SK-N-SH treated with all-trans-retinoic acid at 6 μM for 48 hours (cell line): Measurements from ENCODE around the gene SLC2A6.

Experiments used
- ATAC-seq: fragments of 200-7000 bp; cut with Tn5 transposase; 3 replicates; pipeline ENCODE4 v1.9.1; 2020; ENCODE audit warnings: mild to moderate bottlenecking, moderate library complexity
- CSDC2 ChIP-seq: fragments of 250-450 bp; sonication (Bioruptor Pico); IDR thresholded peaks from 2 replicates; pipeline ENCODE4 v1.5.0; 2020; ENCODE audit warnings: mild to moderate bottlenecking, moderate library complexity
- OSR1 ChIP-seq: fragments of 250-450 bp; sonication (Bioruptor Pico); IDR thresholded peaks from 2 replicates; pipeline ENCODE4 v1.8.0; 2022; ENCODE audit warnings: moderate library complexity, mild to moderate bottlenecking, inconsistent platforms
- SNAI2 ChIP-seq: fragments of 250-450 bp; sonication (Bioruptor Pico); IDR thresholded peaks from 2 replicates; pipeline ENCODE4 v1.5.0; 2020; ENCODE audit warnings: mild to moderate bottlenecking, moderate library complexity
- TCF4 ChIP-seq: fragments of 250-450 bp; sonication (Bioruptor Pico); IDR thresholded peaks from 2 replicates; pipeline ENCODE4 v1.8.0; 2021; ENCODE audit warnings: mild to moderate bottlenecking, moderate library complexity, borderline replicate concordance
- ZC3H10 ChIP-seq: fragments of 250-450 bp; sonication (Bioruptor Pico); IDR thresholded peaks from 2 replicates; pipeline ENCODE4 v1.5.1; 2021; ENCODE audit warnings: mild to moderate bottlenecking, moderate library complexity
- ZFP3 ChIP-seq: fragments of 250-450 bp; sonication (Bioruptor Pico); IDR thresholded peaks from 2 replicates; pipeline ENCODE4 v1.5.0; 2020; ENCODE audit warnings: mild to moderate bottlenecking, moderate library complexity
- ZNF565 ChIP-seq: fragments of 450-650 bp; formaldehyde crosslinking; conservative IDR thresholded peaks from 2 replicates; pipeline ENCODE4 v1.5.0; 2020; ENCODE audit warnings: low read depth, mild to moderate bottlenecking, moderate library complexity
- ZNF8 ChIP-seq: fragments of 450-650 bp; formaldehyde crosslinking; IDR thresholded peaks from 2 replicates; pipeline ENCODE4 v1.5.0; 2020; ENCODE audit warnings: mild to moderate bottlenecking, moderate library complexity
- TF ChIP-seq, protein P1 (sequence below): fragments of 250-450 bp; sonication (Bioruptor Pico); IDR thresholded peaks from 2 replicates; pipeline ENCODE4 v1.5.1; 2020; ENCODE audit warnings: low read depth, mild to moderate bottlenecking, moderate library complexity
- TF ChIP-seq, protein P2 (sequence below): fragments of 250-450 bp; sonication (Bioruptor Pico); IDR thresholded peaks from 2 replicates; pipeline ENCODE4 v1.5.0; 2020; ENCODE audit warnings: mild to moderate bottlenecking, moderate library complexity
- TF ChIP-seq, protein P3 (sequence below): fragments of 250-450 bp; sonication (Bioruptor Pico); IDR thresholded peaks from 2 replicates; pipeline ENCODE4 v1.8.0; 2021; ENCODE audit warnings: low read depth, mild to moderate bottlenecking, moderate library complexity, borderline replicate concordance
- TF ChIP-seq, protein P4 (sequence below): fragments of 250-450 bp; sonication (Bioruptor Pico); IDR thresholded peaks from 2 replicates; pipeline ENCODE4 v1.8.0; 2020; ENCODE audit warnings: mild to moderate bottlenecking, moderate library complexity, borderline replicate concordance
- TF ChIP-seq, protein P5 (sequence below): fragments of 250-450 bp; sonication (Bioruptor Pico); IDR thresholded peaks from 2 replicates; pipeline ENCODE4 v1.5.1; 2021; ENCODE audit warnings: mild to moderate bottlenecking, moderate library complexity

The SLC2A6 gene

DNA sequence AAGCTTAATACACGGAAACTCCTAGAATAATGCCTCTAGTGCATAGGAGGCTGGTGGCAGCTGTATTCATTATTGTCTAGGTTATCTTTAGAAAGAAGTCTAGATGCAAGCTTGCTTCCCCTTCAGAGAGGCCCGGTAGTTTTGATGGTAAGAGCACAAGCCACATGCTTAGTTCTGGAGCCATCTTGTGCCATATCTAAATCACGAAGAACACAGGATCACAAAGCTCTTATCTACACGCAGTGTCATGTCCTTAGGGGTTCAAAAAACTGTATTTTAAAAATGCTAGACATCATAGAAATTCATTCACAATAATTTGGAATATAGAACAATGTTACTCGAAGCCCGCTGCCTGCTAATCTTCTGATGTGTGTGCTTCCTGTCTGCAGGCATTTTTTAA is 12.9 kb downstream of the SLC2A6 start:
- no peak for TF ChIP-seq TCF4 (CRISPR knock-in tag)
- TF ChIP-seq CSDC2: no peak
- TF ChIP-seq, protein P1, sequence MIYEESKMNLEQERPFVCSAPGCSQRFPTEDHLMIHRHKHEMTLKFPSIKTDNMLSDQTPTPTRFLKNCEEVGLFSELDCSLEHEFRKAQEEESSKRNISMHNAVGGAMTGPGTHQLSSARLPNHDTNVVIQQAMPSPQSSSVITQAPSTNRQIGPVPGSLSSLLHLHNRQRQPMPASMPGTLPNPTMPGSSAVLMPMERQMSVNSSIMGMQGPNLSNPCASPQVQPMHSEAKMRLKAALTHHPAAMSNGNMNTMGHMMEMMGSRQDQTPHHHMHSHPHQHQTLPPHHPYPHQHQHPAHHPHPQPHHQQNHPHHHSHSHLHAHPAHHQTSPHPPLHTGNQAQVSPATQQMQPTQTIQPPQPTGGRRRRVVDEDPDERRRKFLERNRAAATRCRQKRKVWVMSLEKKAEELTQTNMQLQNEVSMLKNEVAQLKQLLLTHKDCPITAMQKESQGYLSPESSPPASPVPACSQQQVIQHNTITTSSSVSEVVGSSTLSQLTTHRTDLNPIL: no peak
- TF ChIP-seq, protein P2, sequence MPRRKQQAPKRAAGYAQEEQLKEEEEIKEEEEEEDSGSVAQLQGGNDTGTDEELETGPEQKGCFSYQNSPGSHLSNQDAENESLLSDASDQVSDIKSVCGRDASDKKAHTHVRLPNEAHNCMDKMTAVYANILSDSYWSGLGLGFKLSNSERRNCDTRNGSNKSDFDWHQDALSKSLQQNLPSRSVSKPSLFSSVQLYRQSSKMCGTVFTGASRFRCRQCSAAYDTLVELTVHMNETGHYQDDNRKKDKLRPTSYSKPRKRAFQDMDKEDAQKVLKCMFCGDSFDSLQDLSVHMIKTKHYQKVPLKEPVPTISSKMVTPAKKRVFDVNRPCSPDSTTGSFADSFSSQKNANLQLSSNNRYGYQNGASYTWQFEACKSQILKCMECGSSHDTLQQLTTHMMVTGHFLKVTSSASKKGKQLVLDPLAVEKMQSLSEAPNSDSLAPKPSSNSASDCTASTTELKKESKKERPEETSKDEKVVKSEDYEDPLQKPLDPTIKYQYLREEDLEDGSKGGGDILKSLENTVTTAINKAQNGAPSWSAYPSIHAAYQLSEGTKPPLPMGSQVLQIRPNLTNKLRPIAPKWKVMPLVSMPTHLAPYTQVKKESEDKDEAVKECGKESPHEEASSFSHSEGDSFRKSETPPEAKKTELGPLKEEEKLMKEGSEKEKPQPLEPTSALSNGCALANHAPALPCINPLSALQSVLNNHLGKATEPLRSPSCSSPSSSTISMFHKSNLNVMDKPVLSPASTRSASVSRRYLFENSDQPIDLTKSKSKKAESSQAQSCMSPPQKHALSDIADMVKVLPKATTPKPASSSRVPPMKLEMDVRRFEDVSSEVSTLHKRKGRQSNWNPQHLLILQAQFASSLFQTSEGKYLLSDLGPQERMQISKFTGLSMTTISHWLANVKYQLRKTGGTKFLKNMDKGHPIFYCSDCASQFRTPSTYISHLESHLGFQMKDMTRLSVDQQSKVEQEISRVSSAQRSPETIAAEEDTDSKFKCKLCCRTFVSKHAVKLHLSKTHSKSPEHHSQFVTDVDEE (CRISPR knock-in tag): no peak
- no peak for TF ChIP-seq ZNF565 (CRISPR knock-in tag)
- no peak for TF ChIP-seq OSR1 (CRISPR knock-in tag)
- no peak for TF ChIP-seq ZNF8
- TF ChIP-seq, protein P3, sequence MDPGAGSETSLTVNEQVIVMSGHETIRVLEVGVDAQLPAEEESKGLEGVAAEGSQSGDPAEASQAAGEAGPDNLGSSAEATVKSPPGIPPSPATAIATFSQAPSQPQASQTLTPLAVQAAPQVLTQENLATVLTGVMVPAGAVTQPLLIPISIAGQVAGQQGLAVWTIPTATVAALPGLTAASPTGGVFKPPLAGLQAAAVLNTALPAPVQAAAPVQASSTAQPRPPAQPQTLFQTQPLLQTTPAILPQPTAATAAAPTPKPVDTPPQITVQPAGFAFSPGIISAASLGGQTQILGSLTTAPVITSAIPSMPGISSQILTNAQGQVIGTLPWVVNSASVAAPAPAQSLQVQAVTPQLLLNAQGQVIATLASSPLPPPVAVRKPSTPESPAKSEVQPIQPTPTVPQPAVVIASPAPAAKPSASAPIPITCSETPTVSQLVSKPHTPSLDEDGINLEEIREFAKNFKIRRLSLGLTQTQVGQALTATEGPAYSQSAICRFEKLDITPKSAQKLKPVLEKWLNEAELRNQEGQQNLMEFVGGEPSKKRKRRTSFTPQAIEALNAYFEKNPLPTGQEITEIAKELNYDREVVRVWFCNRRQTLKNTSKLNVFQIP (CRISPR knock-in tag): no peak
- ATAC-seq: no peak

DNA sequence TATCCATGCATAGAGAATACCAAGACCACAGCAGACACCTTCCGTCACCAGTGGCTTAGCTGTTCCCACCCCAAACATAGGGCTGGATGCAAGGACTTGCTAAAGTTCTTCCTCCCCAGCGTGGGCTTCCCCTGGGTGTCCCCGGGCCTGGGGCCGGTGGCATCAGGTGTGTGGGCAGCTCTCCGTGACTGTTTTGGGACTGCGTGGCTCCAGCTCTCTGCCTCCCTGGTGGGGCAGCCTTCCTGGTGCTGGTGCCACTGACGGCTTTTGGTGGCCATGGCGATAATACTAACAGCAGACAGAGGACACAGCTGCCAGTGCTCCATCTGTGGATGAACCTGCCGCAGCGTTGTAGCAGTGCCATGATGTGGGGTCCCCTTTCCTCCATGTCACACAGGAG is 14.3 kb downstream of the SLC2A6 start:
- ATAC-seq: no peak

More for the DNA sequence above, 14.3 kb downstream of the SLC2A6 start:
- TF ChIP-seq, protein P4, sequence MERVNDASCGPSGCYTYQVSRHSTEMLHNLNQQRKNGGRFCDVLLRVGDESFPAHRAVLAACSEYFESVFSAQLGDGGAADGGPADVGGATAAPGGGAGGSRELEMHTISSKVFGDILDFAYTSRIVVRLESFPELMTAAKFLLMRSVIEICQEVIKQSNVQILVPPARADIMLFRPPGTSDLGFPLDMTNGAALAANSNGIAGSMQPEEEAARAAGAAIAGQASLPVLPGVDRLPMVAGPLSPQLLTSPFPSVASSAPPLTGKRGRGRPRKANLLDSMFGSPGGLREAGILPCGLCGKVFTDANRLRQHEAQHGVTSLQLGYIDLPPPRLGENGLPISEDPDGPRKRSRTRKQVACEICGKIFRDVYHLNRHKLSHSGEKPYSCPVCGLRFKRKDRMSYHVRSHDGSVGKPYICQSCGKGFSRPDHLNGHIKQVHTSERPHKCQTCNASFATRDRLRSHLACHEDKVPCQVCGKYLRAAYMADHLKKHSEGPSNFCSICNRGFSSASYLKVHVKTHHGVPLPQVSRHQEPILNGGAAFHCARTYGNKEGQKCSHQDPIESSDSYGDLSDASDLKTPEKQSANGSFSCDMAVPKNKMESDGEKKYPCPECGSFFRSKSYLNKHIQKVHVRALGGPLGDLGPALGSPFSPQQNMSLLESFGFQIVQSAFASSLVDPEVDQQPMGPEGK (CRISPR knock-in tag): no peak
- TF ChIP-seq, protein P1: no peak
- TF ChIP-seq ZFP3 (CRISPR knock-in tag): no peak
- no peak for TF ChIP-seq SNAI2
- no peak for TF ChIP-seq TCF4 (CRISPR knock-in tag)
- TF ChIP-seq, protein P2 (CRISPR knock-in tag): no peak
- no peak for TF ChIP-seq CSDC2
- TF ChIP-seq, protein P5, sequence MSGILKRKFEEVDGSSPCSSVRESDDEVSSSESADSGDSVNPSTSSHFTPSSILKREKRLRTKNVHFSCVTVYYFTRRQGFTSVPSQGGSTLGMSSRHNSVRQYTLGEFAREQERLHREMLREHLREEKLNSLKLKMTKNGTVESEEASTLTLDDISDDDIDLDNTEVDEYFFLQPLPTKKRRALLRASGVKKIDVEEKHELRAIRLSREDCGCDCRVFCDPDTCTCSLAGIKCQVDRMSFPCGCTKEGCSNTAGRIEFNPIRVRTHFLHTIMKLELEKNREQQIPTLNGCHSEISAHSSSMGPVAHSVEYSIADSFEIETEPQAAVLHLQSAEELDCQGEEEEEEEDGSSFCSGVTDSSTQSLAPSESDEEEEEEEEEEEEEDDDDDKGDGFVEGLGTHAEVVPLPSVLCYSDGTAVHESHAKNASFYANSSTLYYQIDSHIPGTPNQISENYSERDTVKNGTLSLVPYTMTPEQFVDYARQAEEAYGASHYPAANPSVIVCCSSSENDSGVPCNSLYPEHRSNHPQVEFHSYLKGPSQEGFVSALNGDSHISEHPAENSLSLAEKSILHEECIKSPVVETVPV (CRISPR knock-in tag): no peak
- no peak for TF ChIP-seq ZC3H10 (CRISPR knock-in tag)
- TF ChIP-seq, all 23 proteins: peak for 0
